GM23338 (cell line): ENCODE measurements around the gene LCE3E. TPM values are rescaled to one million over a fixed set of nuclear protein-coding genes. Genes with fewer than 3 reads are reported as not detected.

Experiments
- ATAC-seq: fragments of 200-7000 bp; cut with Tn5 transposase; 3 replicates; pipeline ENCODE4 v1.9.1; 2020
- DNase-seq: peaks from one replicate; pipeline ENCODE4 v3.0.0-alpha.2; 2015; ENCODE audit warnings: low spot score
- H2AFZ ChIP-seq: fragments of 200-600 bp; sonication (generic); 2 replicates; pipeline ENCODE4 v1.8.0; 2016; ENCODE audit warnings: antibody characterized with exemption, mild to moderate bottlenecking, moderate library complexity
- H3F3A ChIP-seq: fragments of 200-600 bp; sonication (generic); replicated peaks from 2 replicates; pipeline ENCODE4 v1.8.0; 2017; ENCODE audit warnings: antibody characterized with exemption, mixed run types, low read depth
- H3K27ac ChIP-seq: fragments of 200-600 bp; sonication (generic); 2 replicates; pipeline ENCODE4 v1.6.1; 2016; ENCODE audit warnings: low read depth
- H3K27me3 ChIP-seq: fragments of 200-600 bp; sonication (generic); 2 replicates; pipeline ENCODE4 v1.8.0; 2016; ENCODE audit warnings: mild to moderate bottlenecking, mixed run types, moderate library complexity; ENCODE audit not compliant: insufficient read depth
- H3K36me3 ChIP-seq: fragments of 200-600 bp; sonication (generic); 2 replicates; pipeline ENCODE4 v1.8.0; 2016; ENCODE audit warnings: mild to moderate bottlenecking; ENCODE audit not compliant: insufficient read depth
- H3K4me1 ChIP-seq: fragments of 200-600 bp; sonication (generic); 2 replicates; pipeline ENCODE4 v1.8.0; 2016; ENCODE audit warnings: mild to moderate bottlenecking, moderate library complexity; ENCODE audit not compliant: insufficient read depth
- H3K4me2 ChIP-seq: fragments of 200-600 bp; sonication (generic); 2 replicates; pipeline ENCODE4 v1.7.1; 2017; ENCODE audit warnings: mixed run types
- H3K4me3 ChIP-seq: fragments of 200-600 bp; sonication (generic); 2 replicates; pipeline ENCODE4 v1.6.1; 2016; ENCODE audit warnings: mixed run types
- H3K79me2 ChIP-seq: fragments of 200-600 bp; sonication (generic); replicated peaks from 2 replicates; pipeline ENCODE4 v1.8.0; 2017; ENCODE audit warnings: mild to moderate bottlenecking; ENCODE audit not compliant: insufficient read depth
- H3K9me2 ChIP-seq: fragments of 200-600 bp; sonication (generic); 2 replicates; pipeline ENCODE4 v1.8.0; 2017; ENCODE audit not compliant: insufficient read depth
- H4K20me1 ChIP-seq: fragments of 200-600 bp; sonication (generic); replicated peaks from 2 replicates; pipeline ENCODE4 v1.8.0; 2017; ENCODE audit warnings: mild to moderate bottlenecking; ENCODE audit not compliant: insufficient read depth
- H3K27ac Mint-ChIP-seq: 2 replicates; pipeline ENCODE4 v1.8.0; 2020; ENCODE audit warnings: inconsistent platforms, mild to moderate bottlenecking, moderate library complexity, mixed read lengths
- H3K27me3 Mint-ChIP-seq: 3 replicates; pipeline ENCODE4 v1.8.0; 2022; ENCODE audit warnings: low read depth, mild to moderate bottlenecking, moderate library complexity, mixed read lengths, inconsistent platforms; ENCODE audit not compliant: insufficient read depth, poor library complexity
- H3K36me3 Mint-ChIP-seq: 3 replicates; pipeline ENCODE4 v1.8.0; 2021; ENCODE audit warnings: low read depth, mild to moderate bottlenecking, inconsistent platforms, moderate library complexity, mixed read lengths
- H3K4me1 Mint-ChIP-seq: 3 replicates; pipeline ENCODE4 v1.8.0; 2020; ENCODE audit warnings: mild to moderate bottlenecking, inconsistent platforms, mixed read lengths
- H3K4me3 Mint-ChIP-seq: 3 replicates; pipeline ENCODE4 v1.8.0; 2021; ENCODE audit warnings: moderate library complexity, mild to moderate bottlenecking, inconsistent platforms, mixed read lengths
- H3K9me3 Mint-ChIP-seq: 3 replicates; pipeline ENCODE4 v1.8.0; 2020; ENCODE audit warnings: moderate library complexity, mild to moderate bottlenecking, inconsistent platforms, mixed read lengths
- CREB1 ChIP-seq: fragments of 250-450 bp; sonication (Bioruptor Pico); IDR thresholded peaks from 2 replicates; pipeline ENCODE4 v1.5.0; 2020; ENCODE audit warnings: low read depth, mild to moderate bottlenecking, moderate library complexity
- CTCF ChIP-seq, 2 experiments: fragments of 200-600 bp in 1 of 2; sonication (generic) in 1 of 2; conservative IDR thresholded peaks; 2 replicates each; pipeline versions ENCODE4 v1.5.1 to v1.6.1; 2016 to 2017; ENCODE audit warnings: antibody characterized with exemption in 2 of 2, low read depth in 2 of 2, mild to moderate bottlenecking in 2 of 2, moderate library complexity in 1 of 2
- EZH2 ChIP-seq: fragments of 200-600 bp; sonication (generic); IDR thresholded peaks from one replicate; pipeline ENCODE4 v1.8.0; 2017; ENCODE audit warnings: antibody characterized with exemption, mild to moderate bottlenecking, low read depth; ENCODE audit not compliant: unreplicated experiment
- EZH2phosphoT487 ChIP-seq: fragments of 200-600 bp; sonication (generic); IDR thresholded peaks from one replicate; pipeline ENCODE4 v1.8.1; 2018; ENCODE audit warnings: antibody characterized with exemption; ENCODE audit not compliant: unreplicated experiment
- NANOG ChIP-seq: IDR thresholded peaks from 2 replicates; pipeline ENCODE4 v1.6.1; 2016; ENCODE audit warnings: antibody characterized with exemption, borderline replicate concordance
- POLR2AphosphoS5 ChIP-seq: IDR thresholded peaks from 2 replicates; pipeline ENCODE4 v1.6.1; 2016; ENCODE audit warnings: antibody characterized with exemption, low read depth
- REST ChIP-seq: IDR thresholded peaks from one replicate; pipeline ENCODE4 v1.6.1; 2018; ENCODE audit warnings: antibody characterized with exemption; ENCODE audit not compliant: unreplicated experiment
- ZNF114 ChIP-seq: fragments of 250-450 bp; sonication (Bioruptor Pico); IDR thresholded peaks from 2 replicates; pipeline ENCODE4 v1.5.0; 2020; ENCODE audit warnings: mild to moderate bottlenecking, moderate library complexity
- ZNF331 ChIP-seq: fragments of 250-450 bp; sonication (Bioruptor Pico); IDR thresholded peaks from 2 replicates; pipeline ENCODE4 v1.5.0; 2020; ENCODE audit warnings: low read depth, mild to moderate bottlenecking, moderate library complexity
- polyA plus RNA-seq: library from polyadenylated mRNA; unstranded; fragments of >200 nt; fragmentation: Nextera tagmentation; extraction: Ambion mirVana; gene quantifications from 2 replicates; pipeline ENCODE4 v1.2.1, GENCODE V29; 2016
- total RNA-seq: library from RNA; depleted of rRNA; stranded (reverse); fragments of >200 nt; shearing (Covaris generic); gene quantifications from 2 replicates; pipeline ENCODE4 v1.2.3, GENCODE V29; 2014

The LCE3E gene
- total and polyA plus RNA-seq, 2 experiments from 2014 or later, result not detected

- TF ChIP-seq CTCF (conservative IDR thresholded peaks at IDR 0.05; ENCODE audit: low read depth in 2 of 2) (peak; percentile 88 to 90), EZH2phosphoT487 (no peak), ZNF331 (CRISPR knock-in tag) (no peak)
Observed at GRCh38 chr1:152533327-152533938, 33.1 kb downstream of the LCE3E start (continued).

GRCh38 chr1:152525080-152525641, 41.4 kb downstream of the LCE3E start:
- H3K27me3 Mint-ChIP-seq, result no peaks in the 10 kb centered on the region
- H3K4me1 ChIP-seq, result no peaks in the 10 kb centered on the region
- H3K27ac Mint-ChIP-seq, result no peak overlapping the region
- H2AFZ ChIP-seq, result no peak overlapping the region
- H3K36me3 Mint-ChIP-seq, result no peaks in the 10 kb centered on the region
- H3K4me3 ChIP-seq, result no peak overlapping the region
- 0 out of 2 replicates have a peak, but pooled peaks cover 5% of the 10 kb centered on the region for H3K36me3 ChIP-seq
- H3F3A ChIP-seq, result no peaks in the 10 kb centered on the region
- H3K9me2 ChIP-seq, result peaks cover 6% of the 10 kb centered on the region; the same call in 1 of the 2 replicates
- peaks cover 23% of the 10 kb centered on the region; the same call in 2 of the 3 replicates for H3K9me3 Mint-ChIP-seq
- no peak overlapping the region for H3K27ac ChIP-seq
- DNase-seq (no peak), ATAC-seq (no peak)
- no peaks in the 10 kb centered on the region for H3K4me1 Mint-ChIP-seq
- no peaks in the 10 kb centered on the region for H4K20me1 ChIP-seq
- H3K4me3 Mint-ChIP-seq, result no peak overlapping the region
- H3K79me2 ChIP-seq, result no peaks in the 10 kb centered on the region
- no peak overlapping the region for H3K4me2 ChIP-seq
- no peaks in the 10 kb centered on the region for H3K27me3 ChIP-seq
- TF ChIP-seq REST, result no peak
- TF ChIP-seq ZNF114 (CRISPR knock-in tag), result no peak
- TF ChIP-seq NANOG, result no peak
- no peak for TF ChIP-seq POLR2AphosphoS5
- no peak for TF ChIP-seq EZH2
- no peak for TF ChIP-seq CREB1
